HepG2 (cell line): ENCODE results near the gene HOXC10. TPM values are rescaled to one million over a fixed set of nuclear protein-coding genes. Genes with fewer than 3 reads are reported as not detected.

Experiments used
- ATF7-NPFF ChIP-seq: sonication (generic); formaldehyde crosslinking; IDR thresholded peaks from 2 replicates; pipeline ENCODE4 v1.8.1; 2023; ENCODE audit warnings: mild to moderate bottlenecking, low read depth, missing genetic modification reagents, moderate library complexity
- CBFB ChIP-seq: sonication (generic); formaldehyde crosslinking; IDR thresholded peaks from 2 replicates; pipeline ENCODE4 v1.4.0; 2020; ENCODE audit warnings: missing genetic modification reagents
- DRAP1 ChIP-seq: IDR thresholded peaks from 2 replicates; pipeline ENCODE4 v1.6.1; 2016; ENCODE audit warnings: missing genetic modification reagents, missing compliant biosample characterization
- IRF2 ChIP-seq: IDR thresholded peaks from 2 replicates; pipeline ENCODE4 v1.6.1; 2018; ENCODE audit warnings: missing genetic modification reagents, missing compliant biosample characterization
- MLX ChIP-seq: IDR thresholded peaks from 2 replicates; pipeline ENCODE4 v1.6.1; 2016
- NFRKB ChIP-seq: fragments of 450-650 bp; IDR thresholded peaks from 2 replicates; pipeline ENCODE4 v1.6.1; 2017
- PHF5A ChIP-seq: IDR thresholded peaks from one replicate; pipeline ENCODE4 v1.6.1; 2018; ENCODE audit warnings: low read depth, missing genetic modification reagents; ENCODE audit not compliant: unreplicated experiment
- SNAPC4 ChIP-seq: sonication (generic); formaldehyde crosslinking; IDR thresholded peaks from 2 replicates; pipeline ENCODE4 v1.4.0; 2020; ENCODE audit warnings: mild to moderate bottlenecking, missing genetic modification reagents
- SRSF1 ChIP-seq: fragments of 200-400 bp; formaldehyde crosslinking; optimal IDR thresholded peaks from 2 replicates; pipeline ENCODE3; 2017; ENCODE audit warnings: mild to moderate bottlenecking, low read depth, low read length, moderate library complexity
- SSRP1 ChIP-seq: IDR thresholded peaks from 2 replicates; pipeline ENCODE4 v1.6.1; 2016; ENCODE audit warnings: control low read depth
- THRA ChIP-seq: sonication (generic); formaldehyde crosslinking; IDR thresholded peaks from 2 replicates; pipeline ENCODE4 v1.4.0; 2020; ENCODE audit warnings: missing genetic modification reagents, borderline replicate concordance
- TRAFD1 ChIP-seq: sonication (generic); formaldehyde crosslinking; IDR thresholded peaks from 2 replicates; pipeline ENCODE4 v1.5.1; 2020; ENCODE audit warnings: missing genetic modification reagents, mild to moderate bottlenecking, borderline replicate concordance
- ZFYVE20 ChIP-seq: sonication (generic); formaldehyde crosslinking; IDR thresholded peaks from 2 replicates; pipeline ENCODE4 v1.8.0; 2023; ENCODE audit warnings: low read depth, mild to moderate bottlenecking, moderate library complexity, missing genetic modification reagents, borderline replicate concordance
- ZNF12 ChIP-seq: sonication (generic); formaldehyde crosslinking; IDR thresholded peaks from 2 replicates; pipeline ENCODE4 v1.5.0; 2020; ENCODE audit warnings: missing genetic modification reagents
- ZNF205 ChIP-seq: IDR thresholded peaks from 2 replicates; pipeline ENCODE4 v1.6.1; 2018; ENCODE audit warnings: missing biosample characterization, missing genetic modification reagents
- ZNF383 ChIP-seq: sonication (generic); formaldehyde crosslinking; IDR thresholded peaks from 2 replicates; pipeline ENCODE4 v1.4.0; 2020; ENCODE audit warnings: missing genetic modification reagents, mild to moderate bottlenecking, borderline replicate concordance
- ZNF510 ChIP-seq: sonication (generic); formaldehyde crosslinking; IDR thresholded peaks from 2 replicates; pipeline ENCODE4 v1.4.0; 2020; ENCODE audit warnings: low read depth, mild to moderate bottlenecking, missing genetic modification reagents
- ZNF543 ChIP-seq: sonication (generic); formaldehyde crosslinking; IDR thresholded peaks from 2 replicates; pipeline ENCODE4 v1.4.0; 2020; ENCODE audit warnings: mild to moderate bottlenecking, missing genetic modification reagents
- ZNF567 ChIP-seq: sonication (generic); formaldehyde crosslinking; IDR thresholded peaks from 2 replicates; pipeline ENCODE4 v1.8.1; 2023; ENCODE audit warnings: mild to moderate bottlenecking, missing genetic modification reagents, borderline replicate concordance
- ZNF597 ChIP-seq: sonication (generic); formaldehyde crosslinking; IDR thresholded peaks from 2 replicates; pipeline ENCODE4 v1.5.0; 2020; ENCODE audit warnings: missing genetic modification reagents
- polyA plus RNA-seq, 8 experiments: library from polyadenylated mRNA; depleted of rRNA in 3 of 8; stranded (reverse) in 7 of 8; unstranded in 1 of 8; fragments of >200 nt; fragmentation: Illumina TruSeq in 4 of 8; extraction: Trizol in 4 of 8; gene quantifications; 2 replicates each; pipeline versions ENCODE4 v1.2.1 to v1.2.3, GENCODE V29; 2011 to 2016; ENCODE audit warnings: low read depth in 4 of 8, missing spikeins in 1 of 8, mixed read lengths in 1 of 8; ENCODE audit not compliant: insufficient read depth in 1 of 8
- total RNA-seq, 5 experiments: library from RNA; depleted of rRNA; stranded (reverse); fragments of >200 nt; fragmentation: Illumina TruSeq; extraction: Trizol; gene quantifications; 2 replicates each; pipeline ENCODE4 v1.2.3, GENCODE V29; 2016; ENCODE audit warnings: low read depth in 1 of 5

HOXC10 gene
- total and polyA plus RNA-seq, 2 of the 13 experiments (the other 11 are each of a cell fraction or from before 2014, with no cell fraction given) = not detected

GRCh38 chr12:53994264-53995001, 9.5 kb downstream of the HOXC10 start (continued):
- TF ChIP-seq SNAPC4 (CRISPR knock-in tag) (no peak), ZFYVE20 (CRISPR knock-in tag) (no peak), THRA (0 out of 2 replicates have a peak, but pooled peaks have one; percentile 34), ZNF205 (CRISPR knock-in tag) (no peak), ATF7-NPFF (CRISPR knock-in tag) (no peak), CBFB (CRISPR knock-in tag) (no peak), ZNF510 (CRISPR knock-in tag) (no peak), ZNF543 (CRISPR knock-in tag) (no peak), MLX (CRISPR knock-in tag) (no peak), ZNF12 (CRISPR knock-in tag) (no peak), DRAP1 (CRISPR knock-in tag) (no peak), ZNF383 (no peak), NFRKB (no peak), ZNF567 (no peak), SRSF1 (no peak), PHF5A (no peak), SSRP1 (no peak), IRF2 (CRISPR knock-in tag) (no peak), ZNF597 (no peak), TRAFD1 (CRISPR knock-in tag) (no peak)
